ENCODE measurements around the gene HLA-DOA. TPM values are rescaled to one million over a fixed set of nuclear protein-coding genes. Genes with fewer than 3 reads are reported as not detected.

The HLA-DOA gene
- total and polyA plus RNA-seq, 2 of the 8 experiments (the other 6 are each of a cell fraction or from before 2014, with no cell fraction given) = 23.7 to 89.0 TPM

DNA sequence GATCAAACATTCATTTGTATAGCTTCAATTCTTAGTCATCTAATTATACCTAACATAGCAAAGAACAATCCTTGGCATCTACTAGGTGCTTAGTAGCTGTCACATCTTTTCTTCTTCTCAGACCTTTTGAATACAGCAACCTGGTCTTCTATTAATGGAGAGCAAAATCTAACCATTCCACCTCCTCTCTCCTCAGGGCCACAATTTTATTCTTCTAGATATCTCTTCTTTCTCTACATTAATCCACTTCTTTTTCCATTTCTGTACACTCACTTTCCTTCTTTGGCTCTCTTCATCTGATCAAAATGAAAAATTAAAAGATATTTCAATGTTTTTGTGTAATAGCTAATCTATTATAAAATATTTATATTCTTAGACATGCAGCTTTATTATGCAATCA, 9.0 kb upstream of the HLA-DOA start:
- no peak overlapping the region for H3K14ac ChIP-seq (ENCODE audit: insufficient read length)
- H2BK15ac ChIP-seq (ENCODE audit: low read length) = no peak overlapping the region
- H3K36me3 ChIP-seq (ENCODE audit: control insufficient read depth in 2 of 4, insufficient read depth in 4 of 4, low read length in 3 of 4) = no peaks in the 10 kb centered on the region
- TF ChIP-seq EZH2 (IDR thresholded peaks at IDR 0.05; ENCODE audit: low read depth, low read length, severe bottlenecking) (no peak), POLR2A (IDR thresholded peaks at IDR 0.05; ENCODE audit: control extremely low read depth in 1 of 2, low read depth in 2 of 2, low read length in 2 of 2) (no peak), CREB1 (IDR thresholded peaks at IDR 0.05) (no peak), GTF2F1 (IDR thresholded peaks at IDR 0.05; ENCODE audit: borderline replicate concordance, low read depth, low read length) (no peak), SIN3A (conservative IDR thresholded peaks at IDR 0.05 in 1 of 2, IDR thresholded peaks at IDR 0.05 in 1 of 2; ENCODE audit: low read depth in 1 of 2, low read length in 2 of 2) (no peak), POU5F1 (IDR thresholded peaks at IDR 0.05; ENCODE audit: low read depth, low read length) (no peak), RFX5 (IDR thresholded peaks at IDR 0.05; ENCODE audit: borderline replicate concordance, low read depth, low read length) (no peak), NANOG (IDR thresholded peaks at IDR 0.05; ENCODE audit: insufficient read depth, low read depth, low read length, poor library complexity, severe bottlenecking) (no peak)
- no peak overlapping the region for H2BK120ac ChIP-seq (replicated peaks; ENCODE audit: low read depth, low read length)
- H2AK5ac ChIP-seq (ENCODE audit: low read depth, low read length) = no peak overlapping the region
- H4K20me1 ChIP-seq (replicated peaks in 1 of 2; ENCODE audit: control insufficient read depth in 1 of 2, insufficient read depth in 2 of 2, low read length in 2 of 2) = no peaks in the 10 kb centered on the region
- no peak overlapping the region for H3K4ac ChIP-seq (replicated peaks; ENCODE audit: insufficient read length, low read depth, low read length)
- H3K4me2 ChIP-seq (ENCODE audit: insufficient read depth in 1 of 2, low read depth in 2 of 2, low read length in 2 of 2) = no peak overlapping the region
- H3K23ac ChIP-seq (ENCODE audit: insufficient read length) = no peak overlapping the region
- H3K23me2 ChIP-seq (ENCODE audit: low read depth, low read length) = no peaks in the 10 kb centered on the region
- peaks cover 0 to 4% (median 1%) of the 10 kb centered on the region in 4 experiments; a peak in 2 of 7 replicates for H3K4me1 ChIP-seq (replicated peaks in 1 of 4; ENCODE audit: control insufficient read depth in 3 of 4, insufficient read depth in 4 of 4, low read length in 3 of 4)
- no peak overlapping the region for H2BK12ac ChIP-seq (ENCODE audit: low read depth, low read length)
- FAIRE-seq (no peak), DNase-seq (ENCODE audit: low read depth in 1 of 2, low spot score in 2 of 2) (no peak)
- H2BK5ac ChIP-seq (ENCODE audit: low read depth, low read length) = no peak overlapping the region
- no peak overlapping the region for H3K56ac ChIP-seq (replicated peaks; ENCODE audit: insufficient read length, low read depth, low read length)
- H4K8ac ChIP-seq (ENCODE audit: extremely low read depth, insufficient read depth, low read length) = no peak overlapping the region
- no peak overlapping the region for H3K9ac ChIP-seq (replicated peaks in 1 of 4; ENCODE audit: extremely low read depth in 1 of 4, low read depth in 3 of 4, low read length in 3 of 4)
- H4K5ac ChIP-seq (ENCODE audit: insufficient read length, low read depth, low read length) = no peak overlapping the region
- ChIA-PET POLR2A (ENCODE audit: partially characterized antibody) (interaction anchor here (1.1 to 1.5 kb wide), 6 partner anchors 11 to 254 kb away, joined by 3 to 6 read pairs (median 4); partner anchors contain the start of genes RPS18 and VPS52), CTCF (ENCODE audit: partially characterized antibody) (interaction anchor here (1.0 to 6.1 kb wide), 10 partner anchors 11 to 230 kb away, joined by 3 to 65 read pairs (median 4); partner anchors contain the start of gene HLA-DPA1)
- H2BK20ac ChIP-seq (ENCODE audit: low read length) = no peak overlapping the region
- H2AFZ ChIP-seq (ENCODE audit: low read length) = no peak overlapping the region
- H3K79me2 ChIP-seq (ENCODE audit: control insufficient read depth in 1 of 2, insufficient read depth in 2 of 2, low read length in 2 of 2) = no peaks in the 10 kb centered on the region
- no peak overlapping the region for H3K18ac ChIP-seq (ENCODE audit: extremely low read depth, low read length)
- no peak overlapping the region for H3K27ac ChIP-seq (ENCODE audit: low read depth, low read length)
- no peak overlapping the region for H4K91ac ChIP-seq (replicated peaks; ENCODE audit: insufficient read length, low read length)
- H3K79me1 ChIP-seq (ENCODE audit: low read depth, low read length) = no peaks in the 10 kb centered on the region
- H3K27me3 ChIP-seq (replicated peaks in 1 of 4; ENCODE audit: control insufficient read depth in 3 of 4, extremely low read depth in 1 of 4, insufficient read depth in 3 of 4, low read length in 3 of 4) = no peaks in the 10 kb centered on the region
- no peaks in the 10 kb centered on the region for H3K9me3 ChIP-seq (ENCODE audit: insufficient read depth in 2 of 2, low read depth in 1 of 2, low read length in 1 of 2)
- H3K4me3 ChIP-seq (ENCODE audit: extremely low read depth in 1 of 4, insufficient read depth in 2 of 4, low read depth in 3 of 4, low read length in 4 of 4) = no peak overlapping the region

All from H1 (cell line).